GM12878 (cell line): Measurements from ENCODE around the gene FAHD2A.
"Not testable (repeated sequence)": the region's sequence is repeated elsewhere in the genome, so short reads cannot be mapped to it uniquely, and the experiment has no call there.

Experiments used
- BRCA1 ChIP-seq: IDR thresholded peaks from 2 replicates; pipeline ENCODE4 v1.6.1; 2011; ENCODE audit warnings: low read depth, low read length, improper control_type of control experiment
- CEBPB ChIP-seq, 2 experiments: fragments of 150-350 bp in 1 of 2; IDR thresholded peaks; 2 replicates each; pipeline ENCODE4 v1.6.1; 2012 to 2014; ENCODE audit warnings: low read depth in 2 of 2, low read length in 2 of 2, borderline replicate concordance in 1 of 2, inconsistent platforms in 1 of 2
- ETV6 ChIP-seq, 2 experiments: fragments of 450-650 bp in 1 of 2; IDR thresholded peaks in 1 of 2; conservative IDR thresholded peaks in 1 of 2; 2 replicates each; pipeline ENCODE4 v1.6.1; 2014; ENCODE audit warnings: antibody characterized with exemption in 1 of 2, borderline replicate concordance in 1 of 2, low read depth in 1 of 2, mild to moderate bottlenecking in 1 of 2, moderate library complexity in 1 of 2
- EZH2 ChIP-seq: IDR thresholded peaks from 2 replicates; pipeline ENCODE4 v1.6.1; 2012; ENCODE audit warnings: low read depth, mild to moderate bottlenecking, control low read depth, inconsistent platforms, low read length, borderline replicate concordance; ENCODE audit not compliant: control insufficient read depth
- IRF4 ChIP-seq: IDR thresholded peaks from 2 replicates; pipeline ENCODE4 v1.6.1; 2011; ENCODE audit warnings: low read depth, low read length
- JUND ChIP-seq: IDR thresholded peaks from 2 replicates; pipeline ENCODE4 v1.6.1; 2012; ENCODE audit warnings: low read depth, mild to moderate bottlenecking, low read length, improper control_type of control experiment, moderate library complexity
- POLR2AphosphoS5 ChIP-seq: IDR thresholded peaks from 2 replicates; pipeline ENCODE4 v1.6.1; 2011; ENCODE audit warnings: mild to moderate bottlenecking, low read length, inconsistent platforms
- RCOR1 ChIP-seq: conservative IDR thresholded peaks from 2 replicates; pipeline ENCODE4 v1.6.1; 2012; ENCODE audit warnings: low read depth, low read length, improper control_type of control experiment
- YY1 ChIP-seq: IDR thresholded peaks from 2 replicates; pipeline ENCODE4 v1.6.1; 2011; ENCODE audit warnings: low read depth, mild to moderate bottlenecking, low read length
- ZNF274 ChIP-seq: IDR thresholded peaks from one replicate; pipeline ENCODE4 v1.8.0; 2011; ENCODE audit not compliant: insufficient read length, insufficient read depth
- TF ChIP-seq, protein P1 (sequence below), 3 experiments: IDR thresholded peaks in 2 of 3; conservative IDR thresholded peaks in 1 of 3; 2 replicates each; pipeline ENCODE4 v1.5.1; 2011; ENCODE audit warnings: low read depth in 3 of 3, low read length in 3 of 3, mild to moderate bottlenecking in 3 of 3, control low read depth in 2 of 3, moderate library complexity in 2 of 3, inconsistent platforms in 1 of 3, mixed read lengths in 1 of 3; ENCODE audit not compliant: control insufficient read depth in 2 of 3, insufficient read depth in 1 of 3; ENCODE audit errors: extremely low read depth in 1 of 3
- TF ChIP-seq, protein P2 (sequence below): IDR thresholded peaks from 2 replicates; pipeline ENCODE4 v1.6.1; 2012; ENCODE audit warnings: improper control_type of control experiment, low read depth, low read length; ENCODE audit not compliant: insufficient replicate concordance
- TF ChIP-seq, protein P3 (sequence below): fragments of 450-650 bp; IDR thresholded peaks from 2 replicates; pipeline ENCODE4 v1.6.1; 2016; ENCODE audit warnings: mild to moderate bottlenecking
- TF ChIP-seq, protein P4 (sequence below): fragments of 450-650 bp; formaldehyde crosslinking; IDR thresholded peaks from 2 replicates; pipeline ENCODE4 v1.4.0; 2022; ENCODE audit warnings: mild to moderate bottlenecking, moderate library complexity

DNA sequence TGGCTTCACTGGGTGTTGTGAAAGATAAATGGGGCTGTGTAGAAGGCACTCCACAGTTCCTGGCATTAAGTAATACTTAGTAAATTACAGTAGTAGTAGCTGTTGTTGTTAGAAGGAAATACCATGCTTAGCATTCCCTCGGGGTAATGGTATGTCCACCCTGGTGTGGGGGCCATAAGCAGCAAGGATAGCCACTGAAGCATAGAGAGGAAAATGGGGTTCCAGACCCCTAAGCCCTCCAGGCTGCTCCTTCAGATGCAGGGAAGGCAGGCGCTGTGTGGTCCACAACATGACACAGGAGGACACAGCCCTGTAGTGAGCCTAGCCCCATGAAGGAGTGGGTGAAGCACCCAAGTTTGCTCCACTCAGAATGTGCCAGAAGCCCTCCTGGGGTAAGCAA lies 31.5 kb downstream of the FAHD2A start:
- TF ChIP-seq, protein P1, sequence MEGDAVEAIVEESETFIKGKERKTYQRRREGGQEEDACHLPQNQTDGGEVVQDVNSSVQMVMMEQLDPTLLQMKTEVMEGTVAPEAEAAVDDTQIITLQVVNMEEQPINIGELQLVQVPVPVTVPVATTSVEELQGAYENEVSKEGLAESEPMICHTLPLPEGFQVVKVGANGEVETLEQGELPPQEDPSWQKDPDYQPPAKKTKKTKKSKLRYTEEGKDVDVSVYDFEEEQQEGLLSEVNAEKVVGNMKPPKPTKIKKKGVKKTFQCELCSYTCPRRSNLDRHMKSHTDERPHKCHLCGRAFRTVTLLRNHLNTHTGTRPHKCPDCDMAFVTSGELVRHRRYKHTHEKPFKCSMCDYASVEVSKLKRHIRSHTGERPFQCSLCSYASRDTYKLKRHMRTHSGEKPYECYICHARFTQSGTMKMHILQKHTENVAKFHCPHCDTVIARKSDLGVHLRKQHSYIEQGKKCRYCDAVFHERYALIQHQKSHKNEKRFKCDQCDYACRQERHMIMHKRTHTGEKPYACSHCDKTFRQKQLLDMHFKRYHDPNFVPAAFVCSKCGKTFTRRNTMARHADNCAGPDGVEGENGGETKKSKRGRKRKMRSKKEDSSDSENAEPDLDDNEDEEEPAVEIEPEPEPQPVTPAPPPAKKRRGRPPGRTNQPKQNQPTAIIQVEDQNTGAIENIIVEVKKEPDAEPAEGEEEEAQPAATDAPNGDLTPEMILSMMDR (IDR thresholded peaks at IDR 0.05 in 2 of 3, conservative IDR thresholded peaks at IDR 0.05 in 1 of 3; ENCODE audit: control insufficient read depth in 2 of 3, extremely low read depth in 1 of 3, insufficient read depth in 1 of 3, low read depth in 3 of 3, low read length in 3 of 3): not testable (repeated sequence)
- TF ChIP-seq BRCA1; POLR2AphosphoS5; ZNF274; IRF4; EZH2; ETV6 (conservative IDR thresholded peaks at IDR 0.05 in 1 of 2, IDR thresholded peaks at IDR 0.05 in 1 of 2; ENCODE audit: borderline replicate concordance in 1 of 2, low read depth in 1 of 2); YY1; RCOR1; CEBPB (IDR thresholded peaks at IDR 0.05; ENCODE audit: borderline replicate concordance in 1 of 2, low read depth in 2 of 2, low read length in 2 of 2); JUND: not testable (repeated sequence)
- TF ChIP-seq, protein P2, sequence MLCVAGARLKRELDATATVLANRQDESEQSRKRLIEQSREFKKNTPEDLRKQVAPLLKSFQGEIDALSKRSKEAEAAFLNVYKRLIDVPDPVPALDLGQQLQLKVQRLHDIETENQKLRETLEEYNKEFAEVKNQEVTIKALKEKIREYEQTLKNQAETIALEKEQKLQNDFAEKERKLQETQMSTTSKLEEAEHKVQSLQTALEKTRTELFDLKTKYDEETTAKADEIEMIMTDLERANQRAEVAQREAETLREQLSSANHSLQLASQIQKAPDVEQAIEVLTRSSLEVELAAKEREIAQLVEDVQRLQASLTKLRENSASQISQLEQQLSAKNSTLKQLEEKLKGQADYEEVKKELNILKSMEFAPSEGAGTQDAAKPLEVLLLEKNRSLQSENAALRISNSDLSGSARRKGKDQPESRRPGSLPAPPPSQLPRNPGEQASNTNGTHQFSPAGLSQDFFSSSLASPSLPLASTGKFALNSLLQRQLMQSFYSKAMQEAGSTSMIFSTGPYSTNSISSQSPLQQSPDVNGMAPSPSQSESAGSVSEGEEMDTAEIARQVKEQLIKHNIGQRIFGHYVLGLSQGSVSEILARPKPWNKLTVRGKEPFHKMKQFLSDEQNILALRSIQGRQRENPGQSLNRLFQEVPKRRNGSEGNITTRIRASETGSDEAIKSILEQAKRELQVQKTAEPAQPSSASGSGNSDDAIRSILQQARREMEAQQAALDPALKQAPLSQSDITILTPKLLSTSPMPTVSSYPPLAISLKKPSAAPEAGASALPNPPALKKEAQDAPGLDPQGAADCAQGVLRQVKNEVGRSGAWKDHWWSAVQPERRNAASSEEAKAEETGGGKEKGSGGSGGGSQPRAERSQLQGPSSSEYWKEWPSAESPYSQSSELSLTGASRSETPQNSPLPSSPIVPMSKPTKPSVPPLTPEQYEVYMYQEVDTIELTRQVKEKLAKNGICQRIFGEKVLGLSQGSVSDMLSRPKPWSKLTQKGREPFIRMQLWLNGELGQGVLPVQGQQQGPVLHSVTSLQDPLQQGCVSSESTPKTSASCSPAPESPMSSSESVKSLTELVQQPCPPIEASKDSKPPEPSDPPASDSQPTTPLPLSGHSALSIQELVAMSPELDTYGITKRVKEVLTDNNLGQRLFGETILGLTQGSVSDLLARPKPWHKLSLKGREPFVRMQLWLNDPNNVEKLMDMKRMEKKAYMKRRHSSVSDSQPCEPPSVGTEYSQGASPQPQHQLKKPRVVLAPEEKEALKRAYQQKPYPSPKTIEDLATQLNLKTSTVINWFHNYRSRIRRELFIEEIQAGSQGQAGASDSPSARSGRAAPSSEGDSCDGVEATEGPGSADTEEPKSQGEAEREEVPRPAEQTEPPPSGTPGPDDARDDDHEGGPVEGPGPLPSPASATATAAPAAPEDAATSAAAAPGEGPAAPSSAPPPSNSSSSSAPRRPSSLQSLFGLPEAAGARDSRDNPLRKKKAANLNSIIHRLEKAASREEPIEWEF: not testable (repeated sequence)
- TF ChIP-seq, protein P3, sequence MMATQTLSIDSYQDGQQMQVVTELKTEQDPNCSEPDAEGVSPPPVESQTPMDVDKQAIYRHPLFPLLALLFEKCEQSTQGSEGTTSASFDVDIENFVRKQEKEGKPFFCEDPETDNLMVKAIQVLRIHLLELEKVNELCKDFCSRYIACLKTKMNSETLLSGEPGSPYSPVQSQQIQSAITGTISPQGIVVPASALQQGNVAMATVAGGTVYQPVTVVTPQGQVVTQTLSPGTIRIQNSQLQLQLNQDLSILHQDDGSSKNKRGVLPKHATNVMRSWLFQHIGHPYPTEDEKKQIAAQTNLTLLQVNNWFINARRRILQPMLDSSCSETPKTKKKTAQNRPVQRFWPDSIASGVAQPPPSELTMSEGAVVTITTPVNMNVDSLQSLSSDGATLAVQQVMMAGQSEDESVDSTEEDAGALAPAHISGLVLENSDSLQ: not testable (repeated sequence)
- TF ChIP-seq, protein P4, sequence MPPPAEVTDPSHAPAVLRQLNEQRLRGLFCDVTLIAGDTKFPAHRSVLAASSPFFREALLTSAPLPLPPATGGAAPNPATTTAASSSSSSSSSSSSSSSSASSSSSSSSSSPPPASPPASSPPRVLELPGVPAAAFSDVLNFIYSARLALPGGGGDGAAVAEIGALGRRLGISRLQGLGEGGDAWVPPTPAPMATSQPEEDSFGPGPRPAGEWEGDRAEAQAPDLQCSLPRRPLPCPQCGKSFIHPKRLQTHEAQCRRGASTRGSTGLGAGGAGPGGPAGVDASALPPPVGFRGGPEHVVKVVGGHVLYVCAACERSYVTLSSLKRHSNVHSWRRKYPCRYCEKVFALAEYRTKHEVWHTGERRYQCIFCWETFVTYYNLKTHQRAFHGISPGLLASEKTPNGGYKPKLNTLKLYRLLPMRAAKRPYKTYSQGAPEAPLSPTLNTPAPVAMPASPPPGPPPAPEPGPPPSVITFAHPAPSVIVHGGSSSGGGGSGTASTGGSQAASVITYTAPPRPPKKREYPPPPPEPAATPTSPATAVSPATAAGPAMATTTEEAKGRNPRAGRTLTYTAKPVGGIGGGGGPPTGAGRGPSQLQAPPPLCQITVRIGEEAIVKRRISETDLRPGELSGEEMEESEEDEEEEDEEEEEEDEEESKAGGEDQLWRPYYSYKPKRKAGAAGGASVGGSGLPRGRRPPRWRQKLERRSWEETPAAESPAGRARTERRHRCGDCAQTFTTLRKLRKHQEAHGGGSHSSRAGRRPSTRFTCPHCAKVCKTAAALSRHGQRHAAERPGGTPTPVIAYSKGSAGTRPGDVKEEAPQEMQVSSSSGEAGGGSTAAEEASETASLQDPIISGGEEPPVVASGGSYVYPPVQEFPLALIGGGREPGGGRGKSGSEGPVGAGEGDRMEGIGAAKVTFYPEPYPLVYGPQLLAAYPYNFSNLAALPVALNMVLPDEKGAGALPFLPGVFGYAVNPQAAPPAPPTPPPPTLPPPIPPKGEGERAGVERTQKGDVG (CRISPR knock-in tag): not testable (repeated sequence)
